Activated T-helper 1 cell treated with anti-CD3 and anti-CD28 coated beads, Interleukin-12 subunit alpha, Interleukin-12 subunit beta, Interleukin-2, Interleukin-4 antibody, amounts not matched to agents 30 ng/mL and 10 ng/mL and 1 ng/mL, durations not matched to agents 14 hours and 24 hours and 36 hours (primary cell): ENCODE results near the gene TUBD1. TPM values are rescaled to one million over a fixed set of nuclear protein-coding genes. Genes with fewer than 3 reads are reported as not detected.
"Not testable (repeated sequence)": the region's sequence is repeated elsewhere in the genome, so short reads cannot be mapped to it uniquely, and the experiment has no call there.

Experiments
- DNase-seq: peaks from one replicate; pipeline ENCODE4 v3.0.0; 2021; ENCODE audit warnings: low spot score
- H3K27ac Mint-ChIP-seq: one replicate; pipeline ENCODE4 v1.8.0; 2021; ENCODE audit warnings: mild to moderate bottlenecking, mixed read lengths
- H3K27me3 Mint-ChIP-seq: one replicate; pipeline ENCODE4 v1.8.0; 2022; ENCODE audit warnings: mild to moderate bottlenecking, moderate library complexity, mixed read lengths; ENCODE audit not compliant: insufficient read depth
- H3K36me3 Mint-ChIP-seq: one replicate; pipeline ENCODE4 v1.8.0; 2021; ENCODE audit warnings: low read depth, mixed read lengths
- H3K4me1 Mint-ChIP-seq: one replicate; pipeline ENCODE4 v1.8.0; 2021; ENCODE audit warnings: low read depth, mixed read lengths
- H3K4me3 Mint-ChIP-seq: one replicate; pipeline ENCODE4 v1.8.0; 2021; ENCODE audit warnings: mild to moderate bottlenecking, moderate library complexity, mixed read lengths
- H3K9me3 Mint-ChIP-seq: one replicate; pipeline ENCODE4 v1.8.0; 2021; ENCODE audit warnings: mixed read lengths
- intact Hi-C: fragments of 100-400 bp; cut with micrococcal nuclease; formaldehyde crosslinking; loops from one replicate; pipeline ENCODE4 v1.15.1; 2024
- total RNA-seq: library from RNA; stranded (reverse); gene quantifications from 2 replicates; pipeline ENCODE4 v1.2.3, GENCODE V29; 2022

The TUBD1 gene
- total RNA-seq, 1 donor from 2014 or later = 13.2 TPM

GRCh38 chr17:59850311-59850710 is 42.4 kb downstream of the TUBD1 start:
- H3K36me3 Mint-ChIP-seq, intact Hi-C loops, H3K27me3 Mint-ChIP-seq, H3K9me3 Mint-ChIP-seq, DNase-seq, H3K27ac Mint-ChIP-seq, H3K4me3 Mint-ChIP-seq: not testable (repeated sequence)
- peaks cover 65% of the 10 kb centered on the region for H3K4me1 Mint-ChIP-seq

DNA sequence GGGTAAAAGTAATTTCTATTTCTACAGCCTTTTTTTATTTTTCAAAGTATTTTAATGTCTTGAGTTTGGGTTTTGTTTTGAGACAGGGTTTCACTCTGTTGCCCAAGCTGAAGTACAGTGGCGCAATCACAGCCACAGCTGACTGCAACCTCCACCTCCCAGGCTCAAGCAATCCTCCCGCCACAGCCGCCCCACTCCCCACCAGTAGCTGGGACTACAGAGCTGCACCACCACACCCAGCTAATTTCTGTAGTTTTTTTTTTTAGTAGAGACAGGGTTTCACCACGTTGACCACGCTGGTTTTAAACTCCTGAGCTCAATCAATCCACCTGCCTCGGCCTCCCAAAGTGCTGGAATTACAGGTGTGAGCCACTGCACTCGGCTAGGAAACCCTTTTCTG is 44.0 kb downstream of the TUBD1 start:
- no peaks in the 10 kb centered on the region for H3K9me3 Mint-ChIP-seq
- H3K4me3 Mint-ChIP-seq = peak overlapping the region; percentile 6
- DNase-seq = no peak
- intact Hi-C loops = loop anchor here (5.0 kb wide), 4 partner anchors 94 to 486 kb away; no protein-coding TSS in a partner anchor
- H3K36me3 Mint-ChIP-seq = peaks cover 9% of the 10 kb centered on the region
- no peaks in the 10 kb centered on the region for H3K27me3 Mint-ChIP-seq
- peak overlapping the region; percentile 83 for H3K27ac Mint-ChIP-seq
- H3K4me1 Mint-ChIP-seq = peaks cover 77% of the 10 kb centered on the region

DNA sequence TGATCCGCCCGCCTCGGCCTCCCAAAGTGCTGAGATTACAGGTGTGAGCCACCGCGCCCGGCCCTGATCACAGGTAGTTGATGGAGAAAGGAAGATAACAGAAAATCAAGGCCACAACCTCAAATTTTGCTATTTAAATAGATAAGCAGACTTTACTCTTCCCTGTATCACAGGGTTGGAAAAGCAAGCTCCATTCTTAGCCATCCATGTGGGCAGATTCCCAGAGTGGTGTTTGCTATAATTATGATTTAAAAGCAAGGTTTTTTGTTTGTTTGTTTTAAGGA is 44.4 kb downstream of the TUBD1 start:
- DNase-seq = no peak
- no peaks in the 10 kb centered on the region for H3K27me3 Mint-ChIP-seq
- peak overlapping the region; percentile 83 for H3K27ac Mint-ChIP-seq
- H3K9me3 Mint-ChIP-seq = no peaks in the 10 kb centered on the region
- intact Hi-C loops = loop anchor here (5.0 kb wide), 4 partner anchors 94 to 486 kb away; no protein-coding TSS in a partner anchor
- H3K4me1 Mint-ChIP-seq = peaks cover 77% of the 10 kb centered on the region
- peak overlapping the region; percentile 47 for H3K4me3 Mint-ChIP-seq
- H3K36me3 Mint-ChIP-seq = peaks cover 10% of the 10 kb centered on the region

- H3K4me1 Mint-ChIP-seq = peaks cover 68% of the 10 kb centered on the region
- H3K9me3 Mint-ChIP-seq = no peaks in the 10 kb centered on the region
- no peaks in the 10 kb centered on the region for H3K27me3 Mint-ChIP-seq
- H3K27ac Mint-ChIP-seq = peak overlapping the region; percentile 94
- peaks cover 18% of the 10 kb centered on the region for H3K36me3 Mint-ChIP-seq
- intact Hi-C loops = loop anchor here (1.0 to 5.0 kb wide), 11 partner anchors 9 to 484 kb away; partner anchors contain the start of genes RPS6KB1 and TUBD1
- peak overlapping the region; percentile 50 for H3K4me3 Mint-ChIP-seq
- peak; percentile 51 for DNase-seq
Measured at GRCh38 chr17:59846394-59847165, 46.2 kb downstream of the TUBD1 start.

DNA sequence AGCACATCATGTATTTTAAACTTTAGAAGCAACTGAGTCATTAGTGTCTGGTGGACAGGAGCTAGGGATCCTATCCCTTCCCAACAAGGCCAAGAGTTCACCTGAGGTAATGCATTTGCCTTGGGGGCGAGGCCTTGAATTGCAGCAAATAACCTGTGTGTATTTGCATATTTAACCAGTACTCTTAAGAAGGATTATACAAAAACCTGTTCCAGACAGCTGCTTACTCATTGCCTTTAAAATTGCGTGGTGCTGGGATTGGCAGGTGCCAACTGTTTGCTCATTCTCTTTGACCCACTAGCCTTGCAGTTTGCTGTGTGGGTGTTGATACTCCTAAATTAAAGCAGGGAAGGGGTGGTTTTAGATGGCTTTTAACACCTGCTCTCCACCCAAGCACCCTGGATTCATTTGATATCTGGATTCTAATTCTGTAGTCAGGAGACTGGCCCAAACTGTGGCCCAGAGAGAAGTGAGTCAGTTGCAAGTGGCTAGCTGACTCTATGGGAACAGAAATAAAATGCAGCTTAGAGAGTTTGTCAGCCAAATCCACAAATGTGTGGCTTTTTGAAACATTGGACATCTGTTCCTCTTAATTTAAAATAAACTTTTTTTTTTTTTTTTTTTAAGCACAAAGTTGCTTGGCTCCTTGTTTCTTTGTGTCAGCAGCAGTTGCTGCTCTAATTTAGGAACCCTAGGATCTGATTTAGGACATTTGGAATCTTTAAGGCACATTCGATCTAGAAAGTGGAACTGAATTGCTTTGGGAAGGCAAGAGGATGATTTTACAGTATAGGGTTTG is 46.9 kb downstream of the TUBD1 start:
- Mint-ChIP-seq H3K9me3 (no peaks in the 10 kb centered on the region), H3K4me3 (peak overlapping the region; percentile 71), H3K4me1 (peaks cover 67% of the 10 kb centered on the region), H3K27ac (peak overlapping the region; percentile 94), H3K27me3 (no peaks in the 10 kb centered on the region), H3K36me3 (peaks cover 26% of the 10 kb centered on the region)
- no peak for DNase-seq
- intact Hi-C loops = loop anchor here (1.0 to 5.0 kb wide), 11 partner anchors 8 to 483 kb away; partner anchors contain the start of genes RPS6KB1 and TUBD1

- no peak for DNase-seq
- Mint-ChIP-seq H3K9me3 (no peaks in the 10 kb centered on the region), H3K4me1 (peaks cover 67% of the 10 kb centered on the region), H3K4me3 (peak overlapping the region; percentile 71), H3K36me3 (peaks cover 34% of the 10 kb centered on the region), H3K27me3 (peaks cover 2% of the 10 kb centered on the region), H3K27ac (peak overlapping the region; percentile 93)
- intact Hi-C loops = loop anchor here (5.0 kb wide), 4 partner anchors 97 to 483 kb away; no protein-coding TSS in a partner anchor
Measured at GRCh38 chr17:59844884-59845594, 47.7 kb downstream of the TUBD1 start.

DNA sequence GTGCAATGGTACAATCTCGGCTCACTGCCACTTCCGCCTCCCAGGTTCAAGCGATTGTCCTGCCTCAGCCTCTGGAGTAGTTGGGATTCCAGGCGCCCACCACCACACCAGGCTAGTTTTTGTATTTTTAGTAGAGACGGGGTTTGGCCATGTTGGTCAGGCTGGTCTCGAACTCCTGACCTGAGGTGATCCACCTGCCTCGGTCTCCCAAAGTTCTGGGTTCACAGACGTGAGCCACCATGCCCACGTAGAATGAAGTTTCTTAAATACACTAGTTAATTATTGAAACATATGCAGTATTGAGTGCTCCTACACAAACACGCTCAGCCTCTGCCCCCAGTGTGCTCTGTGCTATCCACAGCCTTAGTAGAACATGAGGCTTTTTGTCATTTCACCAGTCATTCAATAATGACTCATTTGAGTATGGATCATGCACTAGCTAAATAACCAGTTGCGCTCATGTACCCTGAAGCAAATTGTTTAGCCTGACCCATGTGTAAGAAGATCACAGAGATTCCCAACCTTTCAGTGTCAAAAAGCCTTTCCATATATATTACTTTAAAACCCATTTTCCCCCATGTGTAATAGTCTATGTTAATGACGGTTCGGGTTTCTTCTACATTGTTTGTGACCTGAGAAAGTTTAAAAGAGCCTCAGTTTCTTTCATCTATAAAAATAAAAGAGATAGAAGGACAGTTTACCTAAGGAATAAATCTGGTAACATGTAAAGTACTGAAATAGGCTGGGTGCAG is 49.7 kb downstream of the TUBD1 start:
- intact Hi-C loops = loop anchor here (1.0 to 2.0 kb wide), 2 partner anchors 14 to 91 kb away; no protein-coding TSS in a partner anchor

DNA sequence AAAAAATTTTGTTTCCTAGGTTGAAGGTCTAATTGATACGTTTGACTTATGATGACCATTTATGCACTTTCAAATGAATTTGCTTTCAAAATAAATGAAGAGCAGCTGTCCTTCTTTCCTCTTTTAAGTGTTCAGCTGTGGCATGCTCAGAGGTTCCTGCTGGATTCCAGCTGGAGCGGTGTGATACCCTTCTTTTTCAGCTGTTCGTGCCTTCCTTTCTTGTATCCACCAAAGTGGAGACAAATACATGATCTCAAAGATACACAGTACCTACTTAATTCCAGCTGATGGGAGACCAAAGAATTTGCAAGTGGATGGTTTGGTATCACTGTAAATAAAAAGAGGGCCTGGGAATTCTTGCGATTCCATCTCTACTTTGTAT is 50.9 kb downstream of the TUBD1 start:
- peaks cover 53% of the 10 kb centered on the region for H3K36me3 Mint-ChIP-seq
- peaks cover 46% of the 10 kb centered on the region for H3K4me1 Mint-ChIP-seq
- H3K4me3 Mint-ChIP-seq = peak overlapping the region; percentile 96
- not testable (repeated sequence) for H3K9me3 Mint-ChIP-seq, H3K27me3 Mint-ChIP-seq, DNase-seq
- H3K27ac Mint-ChIP-seq = peak overlapping the region; percentile 99
- intact Hi-C loops = loop anchor here (2.0 kb wide), 1 partner anchor 13 kb away; no protein-coding TSS in a partner anchor

More for the DNA sequence above, 49.7 kb downstream of the TUBD1 start:
- Mint-ChIP-seq H3K36me3 (peaks cover 50% of the 10 kb centered on the region), H3K27ac (peak overlapping the region; percentile 99), H3K4me3 (peak overlapping the region; percentile 96), H3K4me1 (peaks cover 49% of the 10 kb centered on the region), H3K9me3 (no peaks in the 10 kb centered on the region), H3K27me3 (peaks cover 2% of the 10 kb centered on the region)
- DNase-seq = no peak

DNA sequence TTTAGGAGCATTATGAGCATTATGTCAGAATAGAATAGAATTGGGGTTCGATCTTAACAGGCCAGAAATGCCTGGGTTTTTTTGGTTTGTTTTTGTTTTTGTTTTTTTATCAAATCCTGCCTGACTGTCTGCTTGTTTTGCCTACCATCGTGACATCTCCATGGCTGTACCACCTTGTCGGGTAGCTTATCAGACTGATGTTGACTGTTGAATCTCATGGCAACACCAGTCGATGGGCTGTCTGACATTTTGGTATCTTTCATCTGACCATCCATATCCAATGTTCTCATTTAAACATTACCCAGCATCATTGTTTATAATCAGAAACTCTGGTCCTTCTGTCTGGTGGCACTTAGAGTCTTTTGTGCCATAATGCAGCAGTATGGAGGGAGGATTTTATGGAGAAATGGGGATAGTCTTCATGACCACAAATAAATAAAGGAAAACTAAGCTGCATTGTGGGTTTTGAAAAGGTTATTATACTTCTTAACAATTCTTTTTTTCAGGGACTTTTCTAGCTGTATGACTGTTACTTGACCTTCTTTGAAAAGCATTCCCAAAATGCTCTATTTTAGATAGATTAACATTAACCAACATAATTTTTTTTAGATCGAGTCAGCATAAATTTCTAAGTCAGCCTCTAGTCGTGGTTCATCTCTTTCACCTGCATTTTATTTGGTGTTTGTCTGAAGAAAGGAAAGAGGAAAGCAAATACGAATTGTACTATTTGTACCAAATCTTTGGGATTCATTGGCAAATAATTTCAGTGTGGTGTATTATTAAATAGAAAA is 51.5 kb downstream of the TUBD1 start:
- Mint-ChIP-seq H3K27ac (peak overlapping the region; percentile 99), H3K4me3 (peak overlapping the region; percentile 96), H3K4me1 (peaks cover 45% of the 10 kb centered on the region), H3K36me3 (peaks cover 56% of the 10 kb centered on the region)
- DNase-seq, H3K27me3 Mint-ChIP-seq, intact Hi-C loops, H3K9me3 Mint-ChIP-seq: not testable (repeated sequence)

DNA sequence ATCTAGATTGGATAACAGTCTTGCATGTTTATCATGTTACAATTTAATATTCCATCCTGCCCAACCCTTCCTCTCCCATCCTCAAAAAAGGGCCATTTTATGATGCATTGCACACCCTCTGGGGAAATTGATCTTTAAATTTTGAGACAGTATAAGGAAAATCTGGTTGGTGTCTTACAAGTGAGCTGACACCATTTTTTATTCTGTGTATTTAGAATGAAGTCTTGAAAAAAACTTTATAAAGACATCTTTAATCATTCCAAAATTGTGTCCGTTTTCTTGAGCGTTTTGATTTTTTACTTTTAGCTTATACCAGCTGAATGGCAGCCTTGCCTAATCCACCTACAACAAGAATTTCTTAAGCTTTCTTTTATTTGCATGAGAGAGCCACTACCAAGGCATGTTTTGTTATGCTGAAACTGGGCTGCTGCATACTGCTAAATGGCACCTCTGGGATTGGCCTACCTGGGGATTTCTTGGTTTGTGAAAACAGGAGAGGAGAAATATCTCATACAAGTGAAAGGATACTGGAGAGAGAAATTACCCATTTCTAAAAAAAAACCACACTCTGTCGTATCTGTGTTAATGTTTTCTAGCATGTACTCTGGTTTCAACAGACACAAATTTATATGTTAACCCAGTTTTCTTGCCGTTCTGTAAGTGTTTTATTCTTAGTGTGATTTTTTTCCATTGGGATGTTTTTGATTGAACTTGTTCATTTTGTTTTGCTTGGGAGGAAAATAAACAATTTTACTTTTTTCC is 52.2 kb downstream of the TUBD1 start:
- Mint-ChIP-seq H3K4me1 (peaks cover 39% of the 10 kb centered on the region), H3K4me3 (peak overlapping the region; percentile 96), H3K27ac (peak overlapping the region; percentile 99), H3K27me3 (peaks cover 2% of the 10 kb centered on the region), H3K9me3 (no peaks in the 10 kb centered on the region), H3K36me3 (peaks cover 56% of the 10 kb centered on the region)
- intact Hi-C loops = no loop called here
- DNase-seq = no peak
